ENCODE results near the gene TNFRSF9.

GRCh38 chr1:7869136-7869920 lies 71.3 kb downstream of the TNFRSF9 start:
- TF ChIP-seq POLR2A (IDR thresholded peaks at IDR 0.05; ENCODE audit: extremely low read depth, insufficient read length) = no peak
- TF ChIP-seq, protein P1, sequence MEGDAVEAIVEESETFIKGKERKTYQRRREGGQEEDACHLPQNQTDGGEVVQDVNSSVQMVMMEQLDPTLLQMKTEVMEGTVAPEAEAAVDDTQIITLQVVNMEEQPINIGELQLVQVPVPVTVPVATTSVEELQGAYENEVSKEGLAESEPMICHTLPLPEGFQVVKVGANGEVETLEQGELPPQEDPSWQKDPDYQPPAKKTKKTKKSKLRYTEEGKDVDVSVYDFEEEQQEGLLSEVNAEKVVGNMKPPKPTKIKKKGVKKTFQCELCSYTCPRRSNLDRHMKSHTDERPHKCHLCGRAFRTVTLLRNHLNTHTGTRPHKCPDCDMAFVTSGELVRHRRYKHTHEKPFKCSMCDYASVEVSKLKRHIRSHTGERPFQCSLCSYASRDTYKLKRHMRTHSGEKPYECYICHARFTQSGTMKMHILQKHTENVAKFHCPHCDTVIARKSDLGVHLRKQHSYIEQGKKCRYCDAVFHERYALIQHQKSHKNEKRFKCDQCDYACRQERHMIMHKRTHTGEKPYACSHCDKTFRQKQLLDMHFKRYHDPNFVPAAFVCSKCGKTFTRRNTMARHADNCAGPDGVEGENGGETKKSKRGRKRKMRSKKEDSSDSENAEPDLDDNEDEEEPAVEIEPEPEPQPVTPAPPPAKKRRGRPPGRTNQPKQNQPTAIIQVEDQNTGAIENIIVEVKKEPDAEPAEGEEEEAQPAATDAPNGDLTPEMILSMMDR (IDR thresholded peaks at IDR 0.05; ENCODE audit: low read depth, low read length) = no peak
- TF ChIP-seq MYC (IDR thresholded peaks at IDR 0.05; ENCODE audit: low read depth, low read length) = no peak

Measured in NB4 (cell line).